ENCODE measurements around the gene NTRK2.

DNA sequence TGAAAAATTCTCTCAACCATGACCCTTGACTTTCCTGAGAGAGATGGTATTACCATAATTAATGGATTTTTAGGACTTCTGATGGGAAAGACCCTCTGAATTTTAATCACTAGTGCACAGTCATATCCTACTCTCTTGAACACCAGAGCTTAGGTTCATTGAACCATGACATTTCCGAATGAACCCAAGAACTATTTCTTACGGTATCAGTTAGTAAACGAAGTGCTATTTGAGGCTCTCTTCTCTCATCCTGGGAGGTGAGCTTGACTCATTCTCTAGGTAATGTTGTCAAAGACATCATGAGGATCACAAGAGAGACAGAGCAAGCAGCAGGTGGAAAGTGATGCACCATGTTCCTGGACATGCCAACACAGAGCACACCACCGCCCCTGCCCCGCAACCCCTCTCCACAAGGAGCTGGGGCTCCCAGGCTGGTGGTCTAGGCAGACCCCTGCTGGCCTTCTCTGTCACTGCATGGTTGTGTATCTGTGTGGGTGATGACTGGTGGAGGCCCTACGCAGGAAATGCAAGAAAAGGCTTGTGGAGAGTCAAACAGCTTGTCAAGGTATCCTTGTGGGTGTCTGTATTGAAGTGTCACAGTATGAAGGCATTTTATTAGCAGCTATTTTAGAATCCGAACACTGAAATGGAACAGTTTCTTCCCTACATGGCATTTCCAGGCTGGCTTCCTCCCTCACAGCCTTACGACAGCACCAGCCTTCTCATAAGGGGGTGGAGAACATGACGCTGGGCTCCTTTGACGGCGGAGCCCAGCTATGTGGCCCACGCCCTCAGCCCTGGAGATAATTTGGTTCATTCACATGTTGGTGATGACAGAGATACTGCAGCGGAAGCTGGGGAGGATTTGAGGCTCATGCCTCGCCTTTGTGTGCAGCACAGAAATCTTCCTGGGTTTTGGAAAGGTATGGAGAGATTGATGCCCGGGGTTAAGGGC lies 297.6 kb downstream of the NTRK2 start:
- TF ChIP-seq POLR2AphosphoS5 (IDR thresholded peaks at IDR 0.05; ENCODE audit: low read depth, low read length) (no peak), SIN3A (IDR thresholded peaks at IDR 0.05; ENCODE audit: borderline replicate concordance, insufficient read depth, low read length) (no peak), TAF1 (IDR thresholded peaks at IDR 0.05; ENCODE audit: borderline replicate concordance, insufficient read depth, low read length) (no peak)
- TF ChIP-seq, protein P1, sequence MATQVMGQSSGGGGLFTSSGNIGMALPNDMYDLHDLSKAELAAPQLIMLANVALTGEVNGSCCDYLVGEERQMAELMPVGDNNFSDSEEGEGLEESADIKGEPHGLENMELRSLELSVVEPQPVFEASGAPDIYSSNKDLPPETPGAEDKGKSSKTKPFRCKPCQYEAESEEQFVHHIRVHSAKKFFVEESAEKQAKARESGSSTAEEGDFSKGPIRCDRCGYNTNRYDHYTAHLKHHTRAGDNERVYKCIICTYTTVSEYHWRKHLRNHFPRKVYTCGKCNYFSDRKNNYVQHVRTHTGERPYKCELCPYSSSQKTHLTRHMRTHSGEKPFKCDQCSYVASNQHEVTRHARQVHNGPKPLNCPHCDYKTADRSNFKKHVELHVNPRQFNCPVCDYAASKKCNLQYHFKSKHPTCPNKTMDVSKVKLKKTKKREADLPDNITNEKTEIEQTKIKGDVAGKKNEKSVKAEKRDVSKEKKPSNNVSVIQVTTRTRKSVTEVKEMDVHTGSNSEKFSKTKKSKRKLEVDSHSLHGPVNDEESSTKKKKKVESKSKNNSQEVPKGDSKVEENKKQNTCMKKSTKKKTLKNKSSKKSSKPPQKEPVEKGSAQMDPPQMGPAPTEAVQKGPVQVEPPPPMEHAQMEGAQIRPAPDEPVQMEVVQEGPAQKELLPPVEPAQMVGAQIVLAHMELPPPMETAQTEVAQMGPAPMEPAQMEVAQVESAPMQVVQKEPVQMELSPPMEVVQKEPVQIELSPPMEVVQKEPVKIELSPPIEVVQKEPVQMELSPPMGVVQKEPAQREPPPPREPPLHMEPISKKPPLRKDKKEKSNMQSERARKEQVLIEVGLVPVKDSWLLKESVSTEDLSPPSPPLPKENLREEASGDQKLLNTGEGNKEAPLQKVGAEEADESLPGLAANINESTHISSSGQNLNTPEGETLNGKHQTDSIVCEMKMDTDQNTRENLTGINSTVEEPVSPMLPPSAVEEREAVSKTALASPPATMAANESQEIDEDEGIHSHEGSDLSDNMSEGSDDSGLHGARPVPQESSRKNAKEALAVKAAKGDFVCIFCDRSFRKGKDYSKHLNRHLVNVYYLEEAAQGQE (IDR thresholded peaks at IDR 0.05; ENCODE audit: insufficient read depth in 1 of 2, low read depth in 2 of 2, low read length in 2 of 2) = no peak

All from PFSK-1 (cell line).